ENCODE measurements around the gene XRRA1.

Gene XRRA1

DNA sequence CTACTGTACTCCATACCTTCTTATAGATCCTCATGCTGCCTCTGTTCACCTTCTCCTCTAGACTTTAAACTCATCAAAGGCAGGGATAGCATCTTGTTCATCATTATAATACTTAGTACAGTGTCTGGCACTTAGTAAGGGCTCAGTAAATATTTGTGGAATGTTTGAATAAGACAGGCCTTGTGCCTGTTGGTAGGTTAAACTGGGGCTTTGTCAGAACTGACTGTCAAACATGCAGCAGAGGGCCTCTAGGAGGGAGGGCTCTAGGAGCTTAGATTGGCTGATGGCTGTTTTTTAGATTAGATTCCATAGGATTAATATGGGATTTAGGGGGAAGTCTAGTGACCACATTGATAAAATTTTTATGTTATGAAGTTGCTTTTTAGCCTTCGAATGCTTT, 129.5 kb downstream of the XRRA1 start:
- no peak for DNase-seq (ENCODE audit: low spot score)
- in situ Hi-C loops (cut with MboI; ENCODE audit: low sequenced_read_pairs, unreplicated experiment): no loop called here
- TF ChIP-seq, protein P1, sequence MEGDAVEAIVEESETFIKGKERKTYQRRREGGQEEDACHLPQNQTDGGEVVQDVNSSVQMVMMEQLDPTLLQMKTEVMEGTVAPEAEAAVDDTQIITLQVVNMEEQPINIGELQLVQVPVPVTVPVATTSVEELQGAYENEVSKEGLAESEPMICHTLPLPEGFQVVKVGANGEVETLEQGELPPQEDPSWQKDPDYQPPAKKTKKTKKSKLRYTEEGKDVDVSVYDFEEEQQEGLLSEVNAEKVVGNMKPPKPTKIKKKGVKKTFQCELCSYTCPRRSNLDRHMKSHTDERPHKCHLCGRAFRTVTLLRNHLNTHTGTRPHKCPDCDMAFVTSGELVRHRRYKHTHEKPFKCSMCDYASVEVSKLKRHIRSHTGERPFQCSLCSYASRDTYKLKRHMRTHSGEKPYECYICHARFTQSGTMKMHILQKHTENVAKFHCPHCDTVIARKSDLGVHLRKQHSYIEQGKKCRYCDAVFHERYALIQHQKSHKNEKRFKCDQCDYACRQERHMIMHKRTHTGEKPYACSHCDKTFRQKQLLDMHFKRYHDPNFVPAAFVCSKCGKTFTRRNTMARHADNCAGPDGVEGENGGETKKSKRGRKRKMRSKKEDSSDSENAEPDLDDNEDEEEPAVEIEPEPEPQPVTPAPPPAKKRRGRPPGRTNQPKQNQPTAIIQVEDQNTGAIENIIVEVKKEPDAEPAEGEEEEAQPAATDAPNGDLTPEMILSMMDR (IDR thresholded peaks at IDR 0.05; ENCODE audit: borderline replicate concordance, control extremely low read depth, extremely low read depth, insufficient read depth, missing control alignments): no peak

DNA sequence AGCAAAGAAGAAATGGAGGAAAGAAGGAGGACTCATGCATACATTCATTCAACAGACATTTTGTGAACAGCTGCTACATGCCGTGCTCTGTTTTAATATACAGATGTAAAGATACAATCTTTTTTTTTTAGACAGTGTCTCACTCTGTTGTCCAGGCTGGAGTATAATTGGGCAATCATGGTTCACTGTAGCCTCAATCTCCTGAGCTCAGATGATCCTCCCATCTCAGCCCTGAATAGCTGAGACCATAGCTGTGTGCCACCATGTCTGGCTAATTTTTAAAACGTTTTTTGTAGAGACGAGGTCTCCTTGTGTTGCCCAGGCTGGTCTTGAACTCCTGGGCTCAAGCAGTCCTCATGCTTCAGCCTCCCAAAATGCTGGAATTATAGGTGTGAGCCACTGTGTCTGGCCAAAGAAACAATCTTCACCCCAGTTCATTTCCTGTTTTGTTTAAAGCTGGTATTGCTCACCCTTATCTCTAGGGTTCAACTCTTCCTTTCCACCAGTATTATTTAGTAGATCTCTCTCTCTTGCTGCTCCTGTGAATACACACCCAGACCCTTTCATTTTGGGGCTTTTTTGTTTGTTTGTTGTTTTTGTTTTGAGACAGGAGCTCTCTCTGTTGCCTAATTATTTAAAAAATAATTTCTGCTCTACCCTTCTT, 130.5 kb downstream of the XRRA1 start:
- TF ChIP-seq, protein P1 (IDR thresholded peaks at IDR 0.05; ENCODE audit: borderline replicate concordance, control extremely low read depth, extremely low read depth, insufficient read depth, missing control alignments): no peak
- in situ Hi-C loops (cut with MboI; ENCODE audit: low sequenced_read_pairs, unreplicated experiment): no loop called here
- no peak for DNase-seq (ENCODE audit: low spot score)

DNA sequence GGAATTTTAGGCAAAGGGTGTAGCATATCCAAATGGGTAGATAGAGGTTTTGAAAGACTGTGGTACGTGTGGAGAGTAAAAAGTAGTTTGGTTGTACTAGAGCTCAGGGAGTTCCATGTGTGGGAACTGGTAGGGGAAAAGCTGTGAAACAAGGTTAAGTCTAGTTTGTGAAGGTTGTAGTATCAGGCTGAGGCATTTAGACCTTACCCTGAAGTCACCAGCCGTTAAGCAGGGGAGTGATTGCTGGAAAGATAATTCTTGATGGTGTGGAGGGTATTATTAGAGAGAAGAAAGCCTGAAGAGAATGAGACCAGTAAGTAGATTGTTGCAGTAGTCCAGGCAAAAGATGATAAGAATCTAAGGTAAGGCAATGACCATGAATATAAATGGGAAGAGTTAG, 132.2 kb downstream of the XRRA1 start:
- in situ Hi-C loops (cut with MboI; ENCODE audit: low sequenced_read_pairs, unreplicated experiment): no loop called here
- TF ChIP-seq, protein P1 (IDR thresholded peaks at IDR 0.05; ENCODE audit: borderline replicate concordance, control extremely low read depth, extremely low read depth, insufficient read depth, missing control alignments): no peak
- no peak for DNase-seq (ENCODE audit: low spot score)

DNA sequence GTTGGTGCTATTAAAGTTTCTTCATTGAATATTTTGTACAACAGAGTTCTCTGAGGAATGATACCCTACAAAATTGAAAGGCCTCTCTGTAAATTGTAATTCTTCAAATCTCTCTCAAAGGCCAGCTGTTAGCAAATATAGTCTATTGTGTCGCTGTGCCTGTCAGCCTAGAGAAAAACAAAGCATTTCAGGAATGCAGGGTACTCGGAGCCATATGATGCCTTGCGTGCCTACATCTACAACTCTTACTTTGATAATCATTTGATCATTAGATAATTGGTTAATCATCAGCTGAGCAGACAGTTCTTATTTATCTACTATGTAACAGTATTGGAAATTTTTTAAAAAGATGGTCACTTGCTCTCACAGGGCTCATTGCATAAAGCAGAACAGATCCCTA, 132.9 kb downstream of the XRRA1 start:
- TF ChIP-seq, protein P1 (IDR thresholded peaks at IDR 0.05; ENCODE audit: borderline replicate concordance, control extremely low read depth, extremely low read depth, insufficient read depth, missing control alignments): no peak
- DNase-seq (ENCODE audit: low spot score): no peak
- in situ Hi-C loops (cut with MboI; ENCODE audit: low sequenced_read_pairs, unreplicated experiment): no loop called here

DNA sequence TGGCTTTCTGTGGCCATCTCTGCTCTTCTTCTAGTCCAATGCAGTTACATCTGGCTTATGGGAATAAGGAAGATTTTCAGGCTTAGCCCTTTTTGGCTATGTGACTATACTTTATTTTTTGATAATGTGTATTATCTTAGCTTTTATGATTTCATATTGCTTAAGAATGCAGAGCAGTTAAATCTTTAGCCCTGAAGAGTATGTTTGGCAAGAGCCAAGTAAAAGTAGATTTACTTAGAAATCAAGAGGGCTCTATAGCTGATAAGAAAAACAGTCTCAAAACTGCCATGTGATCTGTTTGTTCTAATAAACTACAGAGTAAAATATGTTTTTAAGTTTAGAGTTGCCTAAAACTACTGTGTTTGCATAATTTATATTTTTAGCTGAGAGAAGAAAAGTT, 139.1 kb downstream of the XRRA1 start:
- TF ChIP-seq, protein P1 (IDR thresholded peaks at IDR 0.05; ENCODE audit: borderline replicate concordance, control extremely low read depth, extremely low read depth, insufficient read depth, missing control alignments): no peak
- no peak for DNase-seq (ENCODE audit: low spot score)
- in situ Hi-C loops (cut with MboI; ENCODE audit: low sequenced_read_pairs, unreplicated experiment): no loop called here

DNA sequence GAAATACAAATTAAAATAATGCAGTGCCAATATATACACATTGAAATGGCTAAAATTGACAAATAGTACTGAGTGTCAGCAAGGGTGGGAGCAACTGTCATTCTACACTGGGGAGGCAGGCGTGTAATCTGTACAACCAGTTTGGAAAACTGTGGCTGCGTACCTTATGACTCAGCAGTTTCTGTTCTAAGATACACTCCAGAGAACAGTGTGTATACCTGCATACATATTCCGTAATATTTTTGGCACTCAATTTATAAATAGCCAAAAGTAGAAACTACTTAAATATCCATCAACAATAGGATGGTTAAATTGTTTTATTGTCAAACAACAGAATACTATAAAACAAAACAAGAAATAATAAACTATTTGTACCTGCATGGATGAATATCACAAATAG, 142.6 kb downstream of the XRRA1 start:
- DNase-seq (ENCODE audit: low spot score): no peak
- in situ Hi-C loops (cut with MboI; ENCODE audit: low sequenced_read_pairs, unreplicated experiment): no loop called here
- TF ChIP-seq, protein P1 (IDR thresholded peaks at IDR 0.05; ENCODE audit: borderline replicate concordance, control extremely low read depth, extremely low read depth, insufficient read depth, missing control alignments): no peak
